Measurements from ENCODE around the gene CCDC63.

Gene CCDC63

DNA sequence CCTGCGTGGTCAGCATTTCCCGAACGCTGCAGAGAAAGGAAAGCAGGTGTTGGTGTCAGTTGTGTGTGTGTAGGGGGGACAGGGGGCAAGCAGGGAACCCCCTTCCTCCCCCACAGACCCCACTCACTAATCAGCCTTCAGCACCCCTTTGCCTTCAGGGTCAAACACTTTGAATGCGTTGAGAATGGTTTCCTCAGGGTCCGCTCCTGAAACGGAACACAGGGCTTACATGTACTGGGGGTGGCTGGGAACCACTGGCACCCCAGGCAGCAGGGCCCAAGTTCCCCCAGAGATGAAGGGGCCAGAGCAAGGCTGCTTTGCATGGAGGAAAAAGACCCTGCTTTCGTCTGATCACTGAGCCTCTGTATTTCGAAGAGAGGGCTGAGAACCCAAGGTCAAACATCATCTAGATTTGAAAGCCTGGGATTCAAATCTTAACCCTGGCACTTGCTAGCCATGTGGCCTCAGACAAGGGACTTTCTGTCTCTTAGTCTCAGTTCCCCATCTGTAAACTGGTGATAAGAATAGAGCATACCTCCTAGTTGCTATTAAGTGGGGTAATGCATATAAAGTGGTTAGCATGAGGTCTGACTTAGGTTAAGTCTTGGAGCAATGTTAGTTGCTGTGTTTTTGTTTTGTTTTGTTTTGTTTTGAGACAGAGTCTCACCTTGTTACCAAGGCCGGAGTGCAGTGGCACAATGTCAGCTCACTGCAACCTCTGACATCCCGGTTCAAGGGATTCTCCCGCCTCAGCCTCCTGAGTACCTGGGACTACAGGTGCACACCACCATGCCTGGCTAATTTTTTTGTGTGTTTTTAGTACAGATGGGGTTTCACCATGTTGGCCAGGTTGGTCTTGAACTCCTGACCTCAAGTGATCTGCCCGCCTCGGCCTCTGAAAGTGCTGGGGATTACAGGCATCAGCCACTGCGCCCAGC lies 66.6 kb downstream of the CCDC63 start:
- no peak overlapping the region for H3K4me3 ChIP-seq (ENCODE audit: low read length)

DNA sequence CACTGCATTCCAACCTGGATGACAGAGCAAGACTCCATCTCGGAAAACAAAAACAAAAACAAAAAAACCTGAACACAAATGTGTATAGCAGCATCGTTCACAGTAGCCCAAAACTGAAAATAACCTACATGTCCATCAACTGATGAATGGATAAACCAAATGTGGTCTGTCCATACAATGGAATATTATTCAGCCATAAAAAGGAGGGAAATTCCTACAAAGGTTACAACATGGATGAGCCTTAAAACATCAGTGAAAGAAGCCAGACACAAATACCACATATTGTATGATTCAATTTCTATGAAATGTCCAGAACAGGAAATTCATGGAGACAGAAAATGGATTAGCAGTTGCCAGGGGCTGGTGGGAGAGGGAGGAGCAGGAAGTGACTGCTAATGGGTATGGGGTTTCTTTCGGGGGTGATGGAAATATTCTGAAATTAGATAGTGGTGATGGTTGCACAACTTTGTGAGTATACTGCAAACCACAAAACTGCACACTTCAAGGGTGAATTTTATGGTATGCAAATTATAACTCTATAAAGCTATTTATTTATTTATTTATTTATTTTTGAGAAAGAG lies 69.6 kb downstream of the CCDC63 start:
- no peak overlapping the region for H3K4me3 ChIP-seq (ENCODE audit: low read length)
- DNase-seq (ENCODE audit: low read depth, low spot score) = no peak

More for the DNA sequence above, 66.6 kb downstream of the CCDC63 start:
- no peak for DNase-seq (ENCODE audit: low read depth, low spot score)

DNA sequence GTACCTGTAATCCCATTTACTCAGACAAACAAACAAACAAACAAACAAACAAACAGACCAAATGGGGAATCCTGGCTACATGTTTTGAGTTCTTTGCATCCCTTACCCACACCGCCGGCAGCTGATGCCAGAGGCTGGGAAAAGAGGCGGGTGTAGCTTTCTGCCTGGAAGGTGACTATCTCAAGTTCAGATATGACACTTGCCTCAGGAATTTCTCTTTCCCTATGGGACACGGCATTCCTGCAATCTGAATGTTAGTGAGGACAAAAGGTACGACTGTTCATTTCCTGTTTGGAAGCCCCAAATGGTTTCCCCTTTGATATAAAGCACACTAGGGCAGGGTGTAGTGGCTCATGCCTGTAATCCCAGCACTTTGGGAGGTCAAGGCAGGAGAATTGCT lies 70.7 kb downstream of the CCDC63 start:
- H3K4me3 ChIP-seq (ENCODE audit: low read length) = no peak overlapping the region
- DNase-seq (ENCODE audit: low read depth, low spot score) = no peak

DNA sequence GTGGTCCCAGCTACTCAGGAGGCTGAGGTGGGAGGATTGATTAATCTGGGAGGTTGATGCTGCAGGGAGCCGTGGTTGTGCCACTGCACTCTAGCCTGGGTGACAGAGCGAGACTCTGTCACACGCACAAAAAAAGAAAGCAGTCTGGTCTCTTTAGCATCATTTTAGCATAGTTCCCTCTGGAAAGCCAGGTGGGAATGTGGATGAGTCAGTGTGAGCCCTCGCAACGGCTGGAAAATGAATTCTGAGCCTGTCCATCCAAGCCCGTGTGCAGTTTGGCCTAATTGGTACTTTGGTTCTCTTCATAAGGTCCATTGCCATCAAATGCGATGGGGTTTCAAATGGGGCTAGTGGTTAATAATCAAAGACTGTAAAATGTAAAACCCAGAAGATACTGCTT lies 71.2 kb downstream of the CCDC63 start:
- no peak for DNase-seq (ENCODE audit: low read depth, low spot score)
- no peak overlapping the region for H3K4me3 ChIP-seq (ENCODE audit: low read length)

DNA sequence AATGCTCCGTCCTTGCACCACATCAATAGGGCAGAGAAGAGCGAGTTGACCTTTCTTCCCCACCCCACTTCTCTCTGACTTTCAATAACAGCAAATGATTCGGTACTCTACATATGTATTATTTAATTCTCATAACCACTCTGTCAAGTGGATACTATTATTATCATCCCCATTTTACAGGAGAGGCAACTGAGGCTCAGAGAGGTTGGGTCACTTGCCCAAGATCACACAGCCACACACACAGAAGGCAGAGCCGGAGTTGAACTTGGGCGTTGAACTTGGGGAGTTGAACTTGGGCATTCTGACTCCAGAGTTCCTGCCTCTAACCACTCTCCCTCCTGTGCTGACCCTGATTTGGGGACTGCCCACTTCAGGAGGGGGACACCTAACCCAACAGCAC lies 72.9 kb downstream of the CCDC63 start:
- no peak overlapping the region for H3K4me3 ChIP-seq (ENCODE audit: low read length)
- no peak for DNase-seq (ENCODE audit: low read depth, low spot score)

DNA sequence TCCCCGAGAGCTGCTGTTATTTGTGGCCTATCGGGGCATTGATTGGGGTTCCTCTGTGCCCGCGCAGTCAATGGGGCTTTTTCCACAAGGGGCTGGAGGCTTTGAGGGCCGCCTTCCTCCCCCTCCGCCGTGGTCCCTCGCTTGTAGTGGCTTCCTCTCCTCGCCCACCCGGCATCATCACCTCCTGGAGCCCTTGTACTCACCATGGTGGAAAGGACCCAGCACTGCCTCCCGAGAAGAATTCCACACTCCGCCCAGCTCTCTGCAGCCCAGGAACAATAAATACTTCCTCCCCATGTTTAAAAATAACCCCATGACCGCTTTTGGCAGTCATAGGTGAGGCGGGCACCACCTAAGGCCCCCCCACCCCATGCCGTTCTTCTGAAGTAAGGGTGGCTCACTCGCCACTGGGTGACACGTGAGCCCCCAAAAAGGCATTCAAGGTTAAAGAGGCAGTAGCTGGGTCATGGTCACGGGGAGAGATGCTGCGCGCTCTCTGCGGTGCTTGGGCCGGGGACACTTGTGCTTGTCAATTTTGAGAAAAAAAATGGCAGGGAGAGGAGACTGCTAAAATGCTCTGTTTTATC lies 73.6 kb downstream of the CCDC63 start, which contains the start of gene MYL2:
Gene MYL2, minus strand, starts transcription at position 256 of the 587 bp plus-strand sequence. Its CDS starts 50 bp downstream, at position 206.
- no peak for DNase-seq (ENCODE audit: low read depth, low spot score)

DNA sequence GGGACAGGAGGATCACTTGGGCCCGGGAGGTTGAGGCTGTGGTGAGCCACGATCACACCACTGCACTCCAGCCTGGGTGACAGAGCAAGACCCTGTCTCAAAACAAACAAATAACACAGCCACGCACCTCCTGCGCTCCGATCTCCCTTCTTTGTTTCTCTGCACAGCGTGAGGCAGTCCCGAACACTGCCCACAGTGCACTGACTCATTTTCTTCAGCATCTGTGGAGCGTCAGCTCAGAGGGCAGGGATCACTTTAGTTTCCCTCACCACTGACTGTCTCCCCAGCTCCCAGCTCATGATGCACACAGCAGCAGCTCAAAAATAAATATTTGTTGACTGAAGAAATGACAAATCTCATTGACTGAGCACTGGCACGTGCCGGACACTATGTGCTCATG lies 74.5 kb downstream of the CCDC63 start:
- DNase-seq (ENCODE audit: low read depth, low spot score) = no peak
- H3K4me3 ChIP-seq (ENCODE audit: low read length) = no peak overlapping the region

More for the DNA sequence above, 73.6 kb downstream of the CCDC63 start, which contains the start of gene MYL2:
- H3K4me3 ChIP-seq (ENCODE audit: low read length) = no peak within 1 kb of the TSS

DNA sequence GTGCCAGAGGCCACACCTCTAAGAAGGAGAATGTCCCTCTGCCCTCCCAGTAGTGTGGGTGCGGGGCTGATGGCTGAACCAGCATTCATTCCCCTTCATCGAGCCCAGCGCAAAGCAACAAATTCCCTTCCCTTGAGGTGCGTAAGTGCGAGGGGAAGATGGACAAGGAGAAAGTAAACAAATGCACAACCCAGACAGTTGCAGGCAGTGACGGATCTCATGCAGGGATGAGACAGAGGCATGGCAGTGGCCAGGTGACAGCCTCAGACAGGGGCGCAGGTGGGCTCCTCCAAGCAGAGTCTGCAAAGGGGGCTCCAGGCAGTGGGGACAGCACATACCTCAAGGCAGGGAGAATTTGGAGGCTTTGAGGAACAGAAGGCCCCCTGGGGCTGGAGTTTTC lies 75.9 kb downstream of the CCDC63 start:
- no peak for DNase-seq (ENCODE audit: low read depth, low spot score)
- H3K4me3 ChIP-seq (ENCODE audit: low read length) = no peak overlapping the region

DNA sequence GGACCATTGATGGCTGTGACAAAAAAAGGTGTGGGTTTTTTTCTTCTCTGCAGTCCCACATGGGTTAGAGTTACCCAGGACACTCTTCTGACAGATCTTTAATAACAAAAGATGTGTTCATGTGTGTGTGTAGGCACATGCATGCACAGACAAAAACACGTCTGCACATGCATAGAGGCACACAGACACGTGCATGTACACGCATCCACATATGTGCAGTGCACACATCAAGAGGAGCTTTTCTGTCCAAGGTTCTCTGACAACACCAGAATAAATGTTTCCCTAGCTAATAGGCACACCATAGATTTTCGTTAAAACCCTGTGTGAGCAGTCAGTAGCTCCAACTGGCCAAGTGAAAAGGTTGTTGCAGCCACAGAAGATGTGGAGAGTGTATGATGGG lies 76.4 kb downstream of the CCDC63 start:
- no peak overlapping the region for H3K4me3 ChIP-seq (ENCODE audit: low read length)
- no peak for DNase-seq (ENCODE audit: low read depth, low spot score)

DNA sequence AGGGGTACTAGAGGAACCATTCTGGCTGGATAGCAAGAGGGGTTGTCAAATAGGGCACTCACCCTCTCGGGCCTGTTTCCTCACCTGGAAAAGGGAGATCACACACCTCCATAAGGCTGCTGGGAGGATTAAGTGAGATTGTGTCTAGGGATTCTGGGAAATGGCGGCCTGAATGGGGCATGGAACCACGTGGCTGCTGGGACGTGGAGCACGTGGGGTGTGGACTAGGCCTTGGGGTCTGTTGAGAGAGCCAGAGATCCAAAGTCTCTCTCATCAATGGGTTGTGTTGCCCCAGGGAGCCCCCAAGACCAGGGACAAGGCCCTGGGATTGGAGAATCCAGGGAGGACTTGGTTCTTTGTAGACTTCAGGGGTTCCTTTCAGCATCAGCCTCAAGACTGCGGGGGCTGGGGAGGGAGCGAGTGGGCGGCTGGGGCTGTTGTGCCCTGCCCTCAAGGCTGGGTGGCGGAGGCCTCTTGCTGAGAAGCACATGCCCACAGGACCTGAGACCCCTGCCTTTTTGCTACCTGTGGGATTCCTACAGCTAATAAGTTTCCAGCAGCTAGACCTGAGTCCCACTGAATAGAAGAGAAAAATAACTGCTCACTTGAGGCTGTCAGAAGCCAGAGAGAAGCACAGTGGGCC lies 77.0 kb downstream of the CCDC63 start:
- H3K4me3 ChIP-seq (ENCODE audit: low read length) = no peak overlapping the region
- DNase-seq (ENCODE audit: low read depth, low spot score) = no peak

DNA sequence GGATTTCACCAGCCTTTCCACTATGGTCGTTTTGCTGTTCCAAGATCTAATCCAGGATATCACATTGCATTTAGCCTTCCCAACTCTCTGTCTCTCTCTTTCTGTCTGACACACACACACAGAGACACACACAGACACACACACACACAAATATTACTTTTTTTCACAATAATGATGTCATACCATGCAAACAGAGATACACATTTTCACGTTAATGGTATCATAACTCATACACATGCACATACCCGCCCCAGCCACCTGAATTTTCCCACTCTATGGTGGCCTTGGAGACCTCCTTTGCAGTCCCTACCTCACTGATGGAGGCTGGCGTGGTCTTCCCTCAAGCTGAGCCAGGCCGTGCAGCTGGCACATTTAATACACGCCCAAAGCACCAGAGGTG lies 80.8 kb downstream of the CCDC63 start:
- no peak overlapping the region for H3K4me3 ChIP-seq (ENCODE audit: low read length)
- DNase-seq (ENCODE audit: low read depth, low spot score) = no peak

DNA sequence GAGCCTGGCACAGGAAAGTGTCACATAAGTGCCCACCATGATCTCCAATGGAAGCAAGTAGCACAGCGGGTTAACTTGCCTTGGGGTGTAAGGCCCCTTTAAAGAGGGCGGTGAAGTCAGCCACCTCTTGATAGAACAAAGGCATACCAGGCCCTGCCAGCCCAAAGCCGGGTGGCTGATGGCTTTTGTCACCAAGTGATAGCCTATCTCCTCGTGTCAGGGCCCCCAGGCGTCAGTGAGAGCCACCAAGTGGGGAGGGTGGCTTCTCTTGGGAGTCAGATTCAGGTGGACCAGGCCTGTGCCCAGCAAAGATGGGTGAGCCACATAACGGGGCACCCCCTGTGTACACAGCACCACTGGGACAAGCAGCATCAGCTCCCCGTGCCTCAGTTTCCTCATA lies 81.9 kb downstream of the CCDC63 start:
- H3K4me3 ChIP-seq (ENCODE audit: low read length) = no peak overlapping the region
- DNase-seq (ENCODE audit: low read depth, low spot score) = no peak

DNA sequence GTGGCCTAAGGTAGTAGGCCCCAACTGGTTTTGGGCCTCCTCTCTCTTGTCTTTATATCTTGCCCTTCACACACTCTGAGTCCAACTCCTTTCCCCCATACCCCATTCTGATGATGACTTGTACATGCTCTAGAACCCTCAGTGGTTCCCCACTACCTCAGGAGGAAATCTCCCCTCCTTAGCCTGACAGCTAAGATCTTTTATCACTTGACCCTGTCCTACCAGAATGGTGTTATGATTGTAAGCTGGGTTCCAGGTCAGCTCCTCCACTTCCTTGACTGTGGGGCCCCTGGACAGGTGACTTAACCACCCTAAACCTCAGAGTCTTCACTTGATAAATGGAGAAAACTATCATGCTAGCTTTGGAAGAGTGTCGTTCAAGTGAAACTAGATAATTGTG lies 83.0 kb downstream of the CCDC63 start:
- DNase-seq (ENCODE audit: low read depth, low spot score) = no peak
- H3K4me3 ChIP-seq (ENCODE audit: low read length) = no peak overlapping the region

DNA sequence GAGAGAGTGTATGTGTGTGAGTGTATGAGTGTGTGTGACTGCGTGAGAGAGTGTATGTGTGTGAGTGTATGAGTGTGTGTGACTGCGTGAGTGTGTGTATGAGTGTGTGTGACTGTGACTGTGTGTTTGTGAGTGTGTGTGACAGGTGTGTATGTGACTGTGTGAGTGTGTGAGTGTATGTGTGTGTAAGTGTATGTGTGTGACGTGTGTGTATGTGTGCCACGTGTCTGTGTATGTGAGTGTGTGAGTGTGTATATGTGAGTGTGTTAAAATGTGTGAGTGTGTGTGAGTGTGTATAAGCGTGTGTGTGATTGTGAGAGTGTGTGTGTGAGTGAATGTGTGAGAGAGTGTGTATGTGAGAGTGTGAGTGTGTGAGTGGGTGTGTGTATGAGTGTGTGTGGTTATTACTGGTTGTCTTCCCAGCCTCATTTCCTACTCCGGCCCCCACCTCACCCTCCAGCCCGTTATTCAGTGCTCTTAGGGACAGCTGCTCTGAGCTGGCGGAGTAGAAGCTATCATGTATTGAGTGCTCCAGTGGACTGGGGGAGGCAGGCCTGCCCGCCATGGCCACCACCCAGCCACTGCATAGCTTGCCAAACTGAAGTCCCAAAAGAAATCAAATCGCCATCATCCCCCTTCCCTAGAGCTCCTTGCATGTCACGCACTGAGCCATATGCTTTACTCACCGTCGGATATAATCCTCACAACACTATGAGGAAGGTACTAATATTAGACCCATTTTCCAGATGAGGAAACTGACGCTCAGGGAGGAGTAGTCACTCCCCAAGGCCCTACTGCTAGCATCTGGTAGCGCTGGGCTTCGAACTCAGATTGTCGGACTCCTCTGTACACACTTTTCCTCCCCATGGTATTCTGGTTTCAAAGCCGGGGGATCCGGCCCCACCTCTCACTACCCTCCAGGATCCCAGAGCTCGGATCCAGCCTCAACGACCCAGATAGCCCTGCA lies 83.8 kb downstream of the CCDC63 start:
- DNase-seq (ENCODE audit: low read depth, low spot score) = no peak
- no peak overlapping the region for H3K4me3 ChIP-seq (ENCODE audit: low read length)

DNA sequence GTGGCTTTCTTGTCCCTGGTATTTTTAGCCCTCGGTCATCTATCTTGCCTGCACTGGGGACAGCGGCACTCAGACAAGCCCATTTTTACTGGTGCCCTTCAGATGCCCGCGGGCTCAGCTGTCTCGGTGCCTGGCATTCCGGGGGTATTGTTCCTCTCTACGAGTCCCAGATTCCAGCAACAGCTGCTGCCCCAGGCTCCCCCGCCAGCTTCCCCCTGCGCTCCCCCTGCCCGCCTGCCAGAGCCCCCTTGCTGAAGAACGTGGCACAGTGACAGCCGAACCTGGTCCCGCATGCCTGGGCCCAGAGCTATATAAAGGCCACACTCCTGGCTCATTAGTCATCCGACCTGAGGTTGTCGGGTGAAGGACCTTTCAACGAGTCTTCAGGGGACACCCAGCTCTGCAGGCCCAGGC lies 84.5 kb downstream of the CCDC63 start:
- DNase-seq (ENCODE audit: low read depth, low spot score) = no peak
- H3K4me3 ChIP-seq (ENCODE audit: low read length) = no peak overlapping the region

DNA sequence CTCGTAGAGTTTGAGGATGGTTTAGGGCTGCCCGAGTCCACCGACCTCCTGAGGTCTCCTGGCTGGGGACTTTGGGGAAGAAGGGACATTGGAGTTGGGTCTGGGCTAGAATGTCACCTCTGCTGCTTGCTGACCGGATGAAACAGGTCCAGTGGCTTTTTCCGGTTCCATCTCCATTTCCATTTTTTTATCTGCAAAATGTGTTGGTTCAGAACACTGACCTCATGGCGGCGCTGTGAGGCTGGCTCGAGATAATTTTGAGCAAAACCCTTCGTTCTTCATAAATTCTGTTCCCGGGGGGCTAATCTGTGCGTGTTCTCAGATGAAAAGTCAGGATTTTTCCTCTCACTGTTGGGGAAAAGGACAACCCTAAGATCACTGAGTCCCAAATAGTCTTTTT lies 85.3 kb downstream of the CCDC63 start:
- H3K4me3 ChIP-seq (ENCODE audit: low read length) = no peak overlapping the region
- no peak for DNase-seq (ENCODE audit: low read depth, low spot score)

DNA sequence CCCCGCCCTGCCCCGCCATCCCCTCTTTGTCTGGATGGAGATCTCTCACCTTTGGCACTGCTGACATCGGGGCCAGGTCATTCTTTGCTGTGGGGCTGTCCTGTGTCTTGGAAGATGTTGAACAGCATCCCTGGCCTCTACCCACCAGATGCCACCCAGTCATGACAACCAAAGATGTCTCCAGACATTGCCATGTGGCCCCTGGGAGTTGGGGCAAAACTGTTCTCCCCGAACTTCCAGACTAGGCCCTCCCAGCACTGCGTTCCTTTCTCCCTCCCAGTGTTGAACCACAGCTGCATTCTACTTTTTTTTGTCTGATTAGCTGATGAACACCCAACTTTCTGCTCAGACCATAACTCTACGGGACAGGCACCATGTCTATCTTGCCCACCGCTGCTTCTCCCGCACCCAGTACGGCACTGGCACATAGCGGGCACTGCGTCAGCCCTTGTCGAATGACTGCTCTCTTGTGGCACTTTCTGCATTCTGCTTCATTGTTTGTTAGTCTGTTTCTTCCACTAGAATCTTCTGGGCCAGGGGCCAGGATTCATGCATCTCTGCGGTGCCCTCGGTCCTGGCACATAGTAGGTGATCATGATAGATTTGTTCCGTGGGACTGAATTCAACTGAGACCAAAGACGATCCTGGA lies 86.7 kb downstream of the CCDC63 start:
- DNase-seq (ENCODE audit: low read depth, low spot score) = no peak
- H3K4me3 ChIP-seq (ENCODE audit: low read length) = no peak overlapping the region

Measured in Jurkat, Clone E6-1 (cell line).